ENCODE results near the gene SHC1. TPM values are rescaled to one million over a fixed set of nuclear protein-coding genes. Genes with fewer than 3 reads are reported as not detected.

Gene SHC1
- total RNA-seq, 2 experiments from 2014 or later = 69.6 to 72.4 TPM

GRCh38 chr1:154940651-154941194 lies 29.8 kb downstream of the SHC1 start:
- Mint-ChIP-seq H3K4me1 (ENCODE audit: low read depth) (peaks cover 69% of the 10 kb centered on the region), H3K36me3 (ENCODE audit: low read depth) (peaks cover 3% of the 10 kb centered on the region), H3K4me3 (no peak overlapping the region), H3K27ac (peak overlapping the region; percentile 91), H3K27me3 (ENCODE audit: low read depth) (no peaks in the 10 kb centered on the region), H3K9me3 (ENCODE audit: insufficient read depth) (no peaks in the 10 kb centered on the region)
- POLR2A ChIA-PET = interaction anchor here (0.5 to 7.8 kb wide), 4 partner anchors 7 to 720 kb away, joined by 4 to 77 read pairs (median 6); partner anchors contain the start of genes CKS1B and PBXIP1
- ATAC-seq (no peak), DNase-seq (no peak)
- CTCF ChIA-PET = interaction anchor here (0.9 to 1.6 kb wide), 4 partner anchors 77 to 271 kb away, joined by 3 to 6 read pairs (median 4); partner anchors contain the start of gene ADAM15

GRCh38 chr1:154940213-154940560 lies 30.4 kb downstream of the SHC1 start:
- Mint-ChIP-seq H3K4me3 (no peak overlapping the region), H3K9me3 (ENCODE audit: insufficient read depth) (no peaks in the 10 kb centered on the region), H3K27me3 (ENCODE audit: low read depth) (no peaks in the 10 kb centered on the region), H3K4me1 (ENCODE audit: low read depth) (peaks cover 74% of the 10 kb centered on the region), H3K27ac (peak overlapping the region; percentile 91), H3K36me3 (ENCODE audit: low read depth) (peaks cover 3% of the 10 kb centered on the region)
- no peak for DNase-seq
- POLR2A ChIA-PET = interaction anchor here (0.5 to 7.8 kb wide), 4 partner anchors 8 to 41 kb away, joined by 3 to 77 read pairs (median 6); partner anchors contain the start of genes CKS1B and PBXIP1
- CTCF ChIA-PET = interaction anchor here (0.9 to 1.6 kb wide), 4 partner anchors 78 to 271 kb away, joined by 3 to 6 read pairs (median 4); partner anchors contain the start of gene ADAM15
- no peak for ATAC-seq

- ChIA-PET POLR2A (interaction anchor here (0.6 to 7.8 kb wide), 2 partner anchors 15 to 48 kb away, joined by 3 to 77 read pairs; partner anchors contain the start of gene PBXIP1), CTCF (interaction anchor here (0.8 to 3.7 kb wide), 5 partner anchors 70 to 379 kb away, joined by 3 to 24 read pairs (median 3); no protein-coding TSS in a partner anchor)
- peaks cover 76% of the 10 kb centered on the region for H3K4me1 Mint-ChIP-seq (ENCODE audit: low read depth)
- H3K9me3 Mint-ChIP-seq (ENCODE audit: insufficient read depth) = no peaks in the 10 kb centered on the region
- ATAC-seq (no peak), DNase-seq (no peak)
- peak overlapping the region; percentile 83 for H3K27ac Mint-ChIP-seq
- peaks cover 6% of the 10 kb centered on the region for H3K36me3 Mint-ChIP-seq (ENCODE audit: low read depth)
- H3K27me3 Mint-ChIP-seq (ENCODE audit: low read depth) = no peaks in the 10 kb centered on the region
- peak overlapping the region; percentile 95 for H3K4me3 Mint-ChIP-seq
These were observed 31.7 kb downstream of the SHC1 start for GRCh38 chr1:154938604-154939399.

GRCh38 chr1:154937988-154938386 lies 32.6 kb downstream of the SHC1 start:
- ATAC-seq = no peak
- Mint-ChIP-seq H3K27ac (peak overlapping the region; percentile 96), H3K36me3 (ENCODE audit: low read depth) (peaks cover 6% of the 10 kb centered on the region), H3K4me1 (ENCODE audit: low read depth) (peaks cover 70% of the 10 kb centered on the region), H3K9me3 (ENCODE audit: insufficient read depth) (no peaks in the 10 kb centered on the region), H3K27me3 (ENCODE audit: low read depth) (no peaks in the 10 kb centered on the region), H3K4me3 (peak overlapping the region; percentile 95)
- CTCF ChIA-PET = interaction anchor here (0.8 to 3.7 kb wide), 5 partner anchors 69 to 378 kb away, joined by 3 to 24 read pairs (median 3); no protein-coding TSS in a partner anchor
- DNase-seq = no peak
- POLR2A ChIA-PET = interaction anchor here (0.7 to 7.8 kb wide), 3 partner anchors 10 to 123 kb away, joined by 3 to 77 read pairs (median 3); partner anchors contain the start of gene PBXIP1

GRCh38 chr1:154937085-154937987 lies 33.2 kb downstream of the SHC1 start:
- Mint-ChIP-seq H3K27me3 (ENCODE audit: low read depth) (no peaks in the 10 kb centered on the region), H3K4me1 (ENCODE audit: low read depth) (peaks cover 64% of the 10 kb centered on the region), H3K4me3 (peak overlapping the region; percentile 95), H3K36me3 (ENCODE audit: low read depth) (peaks cover 6% of the 10 kb centered on the region), H3K9me3 (ENCODE audit: insufficient read depth) (no peaks in the 10 kb centered on the region), H3K27ac (peak overlapping the region; percentile 96)
- CTCF ChIA-PET = interaction anchor here (0.8 to 3.7 kb wide), 16 partner anchors 12 to 602 kb away, joined by 3 to 24 read pairs (median 4); partner anchors contain the start of genes ADAM15 and CHRNB2
- DNase-seq (peak; percentile 93), ATAC-seq (peak; percentile 74)
- POLR2A ChIA-PET = interaction anchor here (0.7 to 7.8 kb wide), 14 partner anchors 8 to 382 kb away, joined by 3 to 77 read pairs (median 4); partner anchors contain the start of genes CKS1B and PBXIP1

GRCh38 chr1:154936555-154937084 lies 33.9 kb downstream of the SHC1 start, which contains the start of gene PMVK:
Gene PMVK (minus strand): TSS chr1:154936719. CDS start chr1:154936685, 34 bp downstream.
- ATAC-seq = peak; percentile 86
- Mint-ChIP-seq H3K4me3 (peak within 1 kb of the TSS; percentile 95), H3K27ac (peak within 1 kb of the TSS; percentile 96), H3K4me1 (ENCODE audit: low read depth) (peaks cover 56% of the 10 kb centered on the region), H3K27me3 (ENCODE audit: low read depth) (no peaks in the 10 kb centered on the region), H3K36me3 (ENCODE audit: low read depth) (peaks cover 6% of the 10 kb centered on the region), H3K9me3 (ENCODE audit: insufficient read depth) (no peaks in the 10 kb centered on the region)
- DNase-seq = peak; percentile 98
- POLR2A ChIA-PET = interaction anchor here (0.5 to 7.8 kb wide), 21 partner anchors 9 to 381 kb away, joined by 3 to 77 read pairs (median 4); partner anchors contain the start of genes CKS1B, LENEP, PBXIP1 and PYGO2
- CTCF ChIA-PET = interaction anchor here (0.5 to 3.7 kb wide), 19 partner anchors 11 to 959 kb away, joined by 3 to 24 read pairs (median 5); partner anchors contain the start of genes ADAM15, CHRNB2 and LENEP

GRCh38 chr1:154935749-154936554 lies 34.6 kb downstream of the SHC1 start:
- peak overlapping the region; percentile 95 for H3K4me3 Mint-ChIP-seq
- peaks cover 50% of the 10 kb centered on the region for H3K4me1 Mint-ChIP-seq (ENCODE audit: low read depth)
- H3K27ac Mint-ChIP-seq = peak overlapping the region; percentile 96
- H3K36me3 Mint-ChIP-seq (ENCODE audit: low read depth) = peaks cover 8% of the 10 kb centered on the region
- no peaks in the 10 kb centered on the region for H3K9me3 Mint-ChIP-seq (ENCODE audit: insufficient read depth)
- ChIA-PET POLR2A (interaction anchor here (0.5 to 7.8 kb wide), 21 partner anchors 9 to 380 kb away, joined by 3 to 77 read pairs (median 4); partner anchors contain the start of genes CKS1B, LENEP, PBXIP1 and PYGO2), CTCF (interaction anchor here (0.5 to 3.7 kb wide), 19 partner anchors 10 to 959 kb away, joined by 3 to 24 read pairs (median 5); partner anchors contain the start of genes ADAM15, CHRNB2 and LENEP)
- no peak for ATAC-seq
- H3K27me3 Mint-ChIP-seq (ENCODE audit: low read depth) = no peaks in the 10 kb centered on the region
- DNase-seq = no peak

GRCh38 chr1:154934358-154934948 lies 36.1 kb downstream of the SHC1 start:
- ATAC-seq (no peak), DNase-seq (no peak)
- peaks cover 38% of the 10 kb centered on the region for H3K4me1 Mint-ChIP-seq (ENCODE audit: low read depth)
- H3K36me3 Mint-ChIP-seq (ENCODE audit: low read depth) = peaks cover 15% of the 10 kb centered on the region
- ChIA-PET POLR2A (interaction anchor here (7.8 kb wide), 1 partner anchor 19 kb away, joined by 77 read pairs; the partner anchor contains the start of gene PBXIP1), CTCF (interaction anchor here (1.7 kb wide), 1 partner anchor 375 kb away, joined by 5 read pairs; no protein-coding TSS in a partner anchor)
- no peak overlapping the region for H3K4me3 Mint-ChIP-seq
- no peaks in the 10 kb centered on the region for H3K27me3 Mint-ChIP-seq (ENCODE audit: low read depth)
- H3K27ac Mint-ChIP-seq = no peak overlapping the region
- H3K9me3 Mint-ChIP-seq (ENCODE audit: insufficient read depth) = no peaks in the 10 kb centered on the region

- ATAC-seq (no peak), DNase-seq (no peak)
- ChIA-PET POLR2A (no interaction called here), CTCF (interaction anchor here (0.8 to 1.5 kb wide), 2 partner anchors 20 to 262 kb away, joined by 3 read pairs; no protein-coding TSS in a partner anchor)
- Mint-ChIP-seq H3K9me3 (ENCODE audit: insufficient read depth) (no peaks in the 10 kb centered on the region), H3K36me3 (ENCODE audit: low read depth) (peaks cover 32% of the 10 kb centered on the region), H3K27me3 (ENCODE audit: low read depth) (no peaks in the 10 kb centered on the region), H3K27ac (no peak overlapping the region), H3K4me1 (ENCODE audit: low read depth) (peaks cover 21% of the 10 kb centered on the region), H3K4me3 (no peak overlapping the region)
These were observed 38.5 kb downstream of the SHC1 start for GRCh38 chr1:154931940-154932487.
